ENCODE data around the gene TBC1D8.

DNA sequence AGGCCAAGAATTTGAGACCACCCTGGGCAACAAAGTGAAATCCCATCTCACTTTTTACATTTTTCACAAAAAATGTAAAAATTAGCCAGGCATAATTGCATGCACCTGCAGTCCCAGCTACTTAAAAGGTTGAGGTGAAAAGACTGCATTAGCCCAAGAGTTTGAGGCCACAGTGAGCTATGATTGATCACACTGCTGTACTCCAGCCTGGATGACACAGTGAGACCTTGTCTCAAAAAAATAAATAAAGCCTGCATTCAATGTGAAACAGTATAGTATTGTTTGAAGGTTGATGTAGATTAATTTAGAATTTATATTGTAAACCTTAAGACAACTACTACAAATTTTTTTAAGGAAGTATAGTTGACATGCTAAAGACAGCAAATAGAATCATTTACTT is 53.5 kb downstream of the TBC1D8 start:
- TF ChIP-seq, protein P1, sequence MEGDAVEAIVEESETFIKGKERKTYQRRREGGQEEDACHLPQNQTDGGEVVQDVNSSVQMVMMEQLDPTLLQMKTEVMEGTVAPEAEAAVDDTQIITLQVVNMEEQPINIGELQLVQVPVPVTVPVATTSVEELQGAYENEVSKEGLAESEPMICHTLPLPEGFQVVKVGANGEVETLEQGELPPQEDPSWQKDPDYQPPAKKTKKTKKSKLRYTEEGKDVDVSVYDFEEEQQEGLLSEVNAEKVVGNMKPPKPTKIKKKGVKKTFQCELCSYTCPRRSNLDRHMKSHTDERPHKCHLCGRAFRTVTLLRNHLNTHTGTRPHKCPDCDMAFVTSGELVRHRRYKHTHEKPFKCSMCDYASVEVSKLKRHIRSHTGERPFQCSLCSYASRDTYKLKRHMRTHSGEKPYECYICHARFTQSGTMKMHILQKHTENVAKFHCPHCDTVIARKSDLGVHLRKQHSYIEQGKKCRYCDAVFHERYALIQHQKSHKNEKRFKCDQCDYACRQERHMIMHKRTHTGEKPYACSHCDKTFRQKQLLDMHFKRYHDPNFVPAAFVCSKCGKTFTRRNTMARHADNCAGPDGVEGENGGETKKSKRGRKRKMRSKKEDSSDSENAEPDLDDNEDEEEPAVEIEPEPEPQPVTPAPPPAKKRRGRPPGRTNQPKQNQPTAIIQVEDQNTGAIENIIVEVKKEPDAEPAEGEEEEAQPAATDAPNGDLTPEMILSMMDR (IDR thresholded peaks at IDR 0.05), result no peak
- no peak for TF ChIP-seq POLR2A (IDR thresholded peaks at IDR 0.05)
